Naive thymus-derived CD4-positive, alpha-beta T cell (primary cell): Measurements from ENCODE around the gene PON3. TPM values are rescaled to one million over a fixed set of nuclear protein-coding genes. Genes with fewer than 3 reads are reported as not detected.

Experiments used
- ATAC-seq: fragments of 150-1000 bp; cut with Tn5 transposase; 2 replicates; pipeline ENCODE4 v1.10.0; 2021; ENCODE audit warnings: mild to moderate bottlenecking, moderate library complexity
- CTCF ChIA-PET: fragments of 350-600 bp; sonication (Branson Sonifier 250); formaldehyde crosslinking; loops from one replicate; lab custom pipeline; 2021; ENCODE audit warnings: antibody characterized with exemption; lab: Charles Lee
- POLR2A ChIA-PET: fragments of 350-600 bp; sonication (Branson Sonifier 250); formaldehyde crosslinking; loops from one replicate; lab custom pipeline; 2021; ENCODE audit warnings: antibody characterized with exemption, inconsistent platforms; lab: Charles Lee
- DNase-seq, 9 donors: peaks; one replicate each; pipeline versions ENCODE4 v3.0.0 to v3.0.0-alpha.2; 2020 to 2022; ENCODE audit warnings: mixed read lengths in 1 of 9
- H3K27ac ChIP-seq: one replicate; pipeline ENCODE4 v1.7.0; 2013; ENCODE audit warnings: mild to moderate bottlenecking, low read depth, low read length, moderate library complexity
- H3K27me3 ChIP-seq, 2 donors: one replicate each; pipeline ENCODE4 v1.7.0; 2013; ENCODE audit warnings: low read length in 2 of 2, mild to moderate bottlenecking in 2 of 2, moderate library complexity in 2 of 2; ENCODE audit not compliant: control insufficient read depth in 2 of 2, insufficient read depth in 2 of 2
- H3K36me3 ChIP-seq, 3 experiments: 1 replicate in 2 of 3; 2 replicates in 1 of 3; pipeline ENCODE4 v1.7.0; 2013; ENCODE audit warnings: low read length in 3 of 3, mild to moderate bottlenecking in 3 of 3, moderate library complexity in 1 of 3; ENCODE audit not compliant: insufficient read depth in 3 of 3, control insufficient read depth in 2 of 3
- H3K4me1 ChIP-seq, 2 donors: one replicate each; pipeline ENCODE4 v1.7.0; 2013; ENCODE audit warnings: low read length in 2 of 2, mild to moderate bottlenecking in 2 of 2, moderate library complexity in 1 of 2; ENCODE audit not compliant: control insufficient read depth in 2 of 2, insufficient read depth in 2 of 2
- H3K4me3 ChIP-seq: 2 replicates; pipeline ENCODE4 v1.7.0; 2013; ENCODE audit warnings: mild to moderate bottlenecking, low read length
- H3K9me3 ChIP-seq, 3 experiments: 1 replicate in 2 of 3; 2 replicates in 1 of 3; pipeline ENCODE4 v1.7.0; 2013; ENCODE audit warnings: low read length in 3 of 3; ENCODE audit not compliant: control insufficient read depth in 2 of 3
- H3K27ac Mint-ChIP-seq, 9 donors: one replicate each; pipeline ENCODE4 v1.8.0; 2020 to 2022; ENCODE audit warnings: mixed read lengths in 9 of 9, mild to moderate bottlenecking in 8 of 9, moderate library complexity in 5 of 9, inconsistent platforms in 2 of 9
- H3K27me3 Mint-ChIP-seq, 5 donors: one replicate each; pipeline ENCODE4 v1.8.0; 2021 to 2022; ENCODE audit warnings: mixed read lengths in 5 of 5, mild to moderate bottlenecking in 1 of 5
- H3K36me3 Mint-ChIP-seq, 5 donors: one replicate each; pipeline ENCODE4 v1.8.0; 2020 to 2022; ENCODE audit warnings: mixed read lengths in 5 of 5, mild to moderate bottlenecking in 3 of 5, inconsistent platforms in 1 of 5
- H3K4me1 Mint-ChIP-seq, 7 donors: one replicate each; pipeline ENCODE4 v1.8.0; 2020 to 2022; ENCODE audit warnings: mixed read lengths in 7 of 7, mild to moderate bottlenecking in 3 of 7, inconsistent platforms in 1 of 7
- H3K4me3 Mint-ChIP-seq, 10 donors: one replicate each; pipeline ENCODE4 v1.8.0; 2020 to 2022; ENCODE audit warnings: mild to moderate bottlenecking in 10 of 10, mixed read lengths in 10 of 10, moderate library complexity in 6 of 10, inconsistent platforms in 2 of 10
- H3K9me3 Mint-ChIP-seq, 11 donors: one replicate each; pipeline ENCODE4 v1.8.0; 2020 to 2022; ENCODE audit warnings: mixed read lengths in 11 of 11, mild to moderate bottlenecking in 4 of 11, inconsistent platforms in 1 of 11, moderate library complexity in 1 of 11
- intact Hi-C, 2 donors: fragments of 100-400 bp; cut with micrococcal nuclease; formaldehyde crosslinking; loops; one replicate each; pipeline ENCODE4 v1.15.1; 2023
- polyA plus RNA-seq, 2 donors: library from polyadenylated mRNA; unstranded; fragments of 300-500 nt; fragmentation: Illumina TruSeq; gene quantifications; one replicate each; pipeline ENCODE4 v1.2.3, GENCODE V29; 2021
- total RNA-seq, 6 experiments: library from RNA in 5 of 6; stranded (reverse) in 5 of 6; gene quantifications; 1 replicate in 5 of 6; 2 replicates in 1 of 6; pipeline ENCODE4 v1.2.3 and lab custom pipeline; 2021 to 2026

Gene PON3
- total and polyA plus RNA-seq, 7 experiments from 2014 or later: 0.65 TPM; not detected in 6

- Mint-ChIP-seq H3K9me3 (no peaks in the 10 kb centered on the region), H3K36me3 (no peaks in the 10 kb centered on the region), H3K4me3 (no peak overlapping the region), H3K4me1 (no peaks in the 10 kb centered on the region), H3K27me3 (no peaks in the 10 kb centered on the region), H3K27ac (no peak overlapping the region)
- Histone ChIP-seq H3K36me3 (no peaks in the 10 kb centered on the region), H3K27ac (no peak overlapping the region), H3K4me3 (no peak overlapping the region), H3K9me3 (no peaks in the 10 kb centered on the region), H3K27me3 (no peaks in the 10 kb centered on the region), H3K4me1 (no peaks in the 10 kb centered on the region)
- ATAC-seq (no peak), DNase-seq (no peak)
- CTCF ChIA-PET: no interaction called here
- POLR2A ChIA-PET: no interaction called here
- intact Hi-C loops: no loop called here
Observed at GRCh38 chr7:95319570-95319969, 76.6 kb downstream of the PON3 start.

- ChIA-PET POLR2A (no interaction called here), CTCF (no interaction called here)
- intact Hi-C loops: no loop called here
- H3K36me3 ChIP-seq: no peaks in the 10 kb centered on the region
- Mint-ChIP-seq H3K9me3 (peaks cover 0 to 3% (median 0%) of the 10 kb centered on the region in 11 donors), H3K27ac (no peak overlapping the region), H3K4me3 (no peak overlapping the region), H3K36me3 (no peaks in the 10 kb centered on the region), H3K4me1 (no peaks in the 10 kb centered on the region), H3K27me3 (peaks cover 0 to 9% (median 3%) of the 10 kb centered on the region in 5 donors)
- no peak overlapping the region for H3K4me3 ChIP-seq
- DNase-seq: no peak
- H3K9me3 ChIP-seq: no peaks in the 10 kb centered on the region
- no peaks in the 10 kb centered on the region for H3K27me3 ChIP-seq
- H3K4me1 ChIP-seq: no peaks in the 10 kb centered on the region
- no peak for ATAC-seq
- no peak overlapping the region for H3K27ac ChIP-seq
Observed at GRCh38 chr7:95318501-95319100, 77.6 kb downstream of the PON3 start.

GRCh38 chr7:95317966-95318365, 78.2 kb downstream of the PON3 start:
- ATAC-seq: no peak
- Histone ChIP-seq H3K4me3 (no peak overlapping the region), H3K27me3 (no peaks in the 10 kb centered on the region), H3K9me3 (no peaks in the 10 kb centered on the region), H3K4me1 (no peaks in the 10 kb centered on the region), H3K36me3 (no peaks in the 10 kb centered on the region), H3K27ac (no peak overlapping the region)
- peaks cover 0 to 4% (median 0%) of the 10 kb centered on the region in 11 donors for H3K9me3 Mint-ChIP-seq
- H3K4me1 Mint-ChIP-seq: no peaks in the 10 kb centered on the region
- H3K36me3 Mint-ChIP-seq: no peaks in the 10 kb centered on the region
- H3K27me3 Mint-ChIP-seq: peaks cover 0 to 11% (median 4%) of the 10 kb centered on the region in 5 donors
- DNase-seq: no peak
- no peak overlapping the region for H3K27ac Mint-ChIP-seq
- ChIA-PET CTCF (no interaction called here), POLR2A (no interaction called here)
- intact Hi-C loops: no loop called here
- H3K4me3 Mint-ChIP-seq: no peak overlapping the region

- H3K9me3 ChIP-seq: no peaks in the 10 kb centered on the region
- intact Hi-C loops: no loop called here
- DNase-seq (no peak), ATAC-seq (no peak)
- Mint-ChIP-seq H3K36me3 (no peaks in the 10 kb centered on the region), H3K27me3 (peaks cover 0 to 16% (median 4%) of the 10 kb centered on the region in 5 donors), H3K4me3 (no peak overlapping the region), H3K9me3 (peaks cover 0 to 4% (median 0%) of the 10 kb centered on the region in 11 donors), H3K4me1 (peaks cover 0 to 2% (median 0%) of the 10 kb centered on the region in 7 donors), H3K27ac (no peak overlapping the region)
- no peaks in the 10 kb centered on the region for H3K36me3 ChIP-seq
- no peak overlapping the region for H3K4me3 ChIP-seq
- no peaks in the 10 kb centered on the region for H3K27me3 ChIP-seq
- H3K4me1 ChIP-seq: no peaks in the 10 kb centered on the region
- no peak overlapping the region for H3K27ac ChIP-seq
- CTCF ChIA-PET: no interaction called here
- POLR2A ChIA-PET: no interaction called here
Observed at GRCh38 chr7:95317546-95317945, 78.6 kb downstream of the PON3 start.

GRCh38 chr7:95316588-95316987, 79.6 kb downstream of the PON3 start:
- no peak for DNase-seq
- POLR2A ChIA-PET: no interaction called here

GRCh38 chr7:95312561-95312960, 83.6 kb downstream of the PON3 start:
- Histone ChIP-seq H3K27ac (no peak overlapping the region), H3K4me3 (no peak overlapping the region), H3K27me3 (no peaks in the 10 kb centered on the region), H3K9me3 (no peaks in the 10 kb centered on the region), H3K36me3 (no peaks in the 10 kb centered on the region), H3K4me1 (no peaks in the 10 kb centered on the region)
- CTCF ChIA-PET: no interaction called here
- no peak for ATAC-seq
- H3K27me3 Mint-ChIP-seq: peaks cover 3 to 37% (median 9%) of the 10 kb centered on the region in 5 donors
- POLR2A ChIA-PET: interaction anchor here (0.8 kb wide), 1 partner anchor 46 kb away, joined by 3 read pairs; no protein-coding TSS in a partner anchor
- peaks cover 0 to 4% (median 0%) of the 10 kb centered on the region in 11 donors for H3K9me3 Mint-ChIP-seq
- intact Hi-C loops: no loop called here
- no peak overlapping the region for H3K27ac Mint-ChIP-seq
- H3K36me3 Mint-ChIP-seq: no peaks in the 10 kb centered on the region
- H3K4me1 Mint-ChIP-seq: peaks cover 0 to 2% (median 0%) of the 10 kb centered on the region in 7 donors
- no peak for DNase-seq
- H3K4me3 Mint-ChIP-seq: no peak overlapping the region

More at GRCh38 chr7:95316588-95316987, 79.6 kb downstream of the PON3 start:
- Histone ChIP-seq H3K9me3 (no peaks in the 10 kb centered on the region), H3K27me3 (no peaks in the 10 kb centered on the region), H3K36me3 (no peaks in the 10 kb centered on the region), H3K4me1 (no peaks in the 10 kb centered on the region), H3K27ac (no peak overlapping the region), H3K4me3 (no peak overlapping the region)
- peaks cover 0 to 2% (median 0%) of the 10 kb centered on the region in 7 donors for H3K4me1 Mint-ChIP-seq
- intact Hi-C loops: no loop called here
- CTCF ChIA-PET: no interaction called here
- no peak overlapping the region for H3K4me3 Mint-ChIP-seq
- ATAC-seq: no peak
- H3K27me3 Mint-ChIP-seq: peaks cover 0 to 21% (median 4%) of the 10 kb centered on the region in 5 donors
- peaks cover 0 to 4% (median 0%) of the 10 kb centered on the region in 11 donors for H3K9me3 Mint-ChIP-seq
- H3K27ac Mint-ChIP-seq: no peak overlapping the region
- H3K36me3 Mint-ChIP-seq: no peaks in the 10 kb centered on the region

DNA sequence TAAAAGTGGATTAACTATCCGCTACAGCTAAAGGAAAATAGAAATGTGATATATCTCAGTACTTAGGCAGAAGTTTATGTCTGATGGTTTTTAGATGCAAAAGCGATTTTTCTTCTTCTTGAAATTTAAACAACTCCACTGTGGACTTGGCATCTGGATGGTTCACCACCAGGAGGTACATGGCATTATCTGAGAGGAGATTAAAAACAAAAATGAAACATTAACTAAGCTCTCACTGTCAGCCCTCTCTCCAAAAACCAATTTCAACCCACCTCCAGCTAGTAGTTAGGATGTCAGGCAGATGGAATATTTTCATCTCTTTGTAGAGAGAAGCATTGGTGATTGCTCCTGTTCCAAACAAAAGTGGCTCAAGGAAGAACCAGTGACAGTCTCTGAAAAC, 84.8 kb downstream of the PON3 start:
- no peak overlapping the region for H3K4me3 Mint-ChIP-seq
- no peak overlapping the region for H3K27ac ChIP-seq
- H3K27ac Mint-ChIP-seq: no peak overlapping the region
- H3K9me3 ChIP-seq: no peaks in the 10 kb centered on the region
- ATAC-seq: no peak
- H3K27me3 Mint-ChIP-seq: peaks cover 3 to 39% (median 9%) of the 10 kb centered on the region in 5 donors
- H3K36me3 ChIP-seq: no peaks in the 10 kb centered on the region
- H3K4me1 Mint-ChIP-seq: peaks cover 0 to 2% (median 0%) of the 10 kb centered on the region in 7 donors
- ChIA-PET CTCF (no interaction called here), POLR2A (no interaction called here)
- H3K9me3 Mint-ChIP-seq: peaks cover 0 to 4% (median 0%) of the 10 kb centered on the region in 11 donors
- intact Hi-C loops: no loop called here
- no peaks in the 10 kb centered on the region for H3K27me3 ChIP-seq
- H3K4me1 ChIP-seq: no peaks in the 10 kb centered on the region
- DNase-seq: no peak
- no peaks in the 10 kb centered on the region for H3K36me3 Mint-ChIP-seq
- H3K4me3 ChIP-seq: no peak overlapping the region
